CD4-positive, alpha-beta memory T cell (primary cell): ENCODE results near the gene HIRA. TPM values are rescaled to one million over a fixed set of nuclear protein-coding genes. Genes with fewer than 3 reads are reported as not detected.
"Not testable (repeated sequence)": the region's sequence is repeated elsewhere in the genome, so short reads cannot be mapped to it uniquely, and the experiment has no call there.

ENCODE experiments used
- CTCF ChIA-PET: fragments of 350-600 bp; sonication (Branson Sonifier 250); formaldehyde crosslinking; loops from one replicate; lab custom pipeline; 2021; ENCODE audit warnings: inconsistent platforms; ENCODE audit not compliant: partially characterized antibody; lab: Charles Lee
- POLR2A ChIA-PET: fragments of 350-600 bp; sonication (Branson Sonifier 250); formaldehyde crosslinking; loops from one replicate; lab custom pipeline; 2021; ENCODE audit not compliant: partially characterized antibody; lab: Charles Lee
- DNase-seq, 5 donors: peaks; one replicate each; pipeline versions ENCODE4 v3.0.0 to v3.0.0-alpha.2; 2020 to 2022; ENCODE audit warnings: mixed read lengths in 1 of 5
- H3K27ac ChIP-seq: one replicate; pipeline ENCODE4 v1.7.0; 2013; ENCODE audit warnings: low read depth, low read length
- H3K27me3 ChIP-seq: 2 replicates; pipeline ENCODE4 v1.7.0; 2013; ENCODE audit warnings: mild to moderate bottlenecking, low read length, moderate library complexity; ENCODE audit not compliant: insufficient read depth
- H3K36me3 ChIP-seq: 2 replicates; pipeline ENCODE4 v1.7.0; 2013; ENCODE audit warnings: mild to moderate bottlenecking, low read length, moderate library complexity; ENCODE audit not compliant: insufficient read depth
- H3K4me1 ChIP-seq: 2 replicates; pipeline ENCODE4 v1.7.0; 2013; ENCODE audit warnings: mild to moderate bottlenecking, low read length, moderate library complexity; ENCODE audit not compliant: insufficient read depth
- H3K4me3 ChIP-seq, 2 donors: one replicate each; pipeline ENCODE4 v1.7.0; 2013; ENCODE audit warnings: low read length in 2 of 2, mild to moderate bottlenecking in 1 of 2
- H3K9me3 ChIP-seq, 2 donors: one replicate each; pipeline ENCODE4 v1.7.0; 2013; ENCODE audit warnings: low read length in 2 of 2, control low read depth in 1 of 2; ENCODE audit not compliant: control insufficient read depth in 1 of 2
- H3K27ac Mint-ChIP-seq, 7 donors: one replicate each; pipeline ENCODE4 v1.8.0; 2020 to 2021; ENCODE audit warnings: mixed read lengths in 7 of 7, mild to moderate bottlenecking in 6 of 7, inconsistent platforms in 3 of 7, moderate library complexity in 3 of 7
- H3K27me3 Mint-ChIP-seq, 2 donors: one replicate each; pipeline ENCODE4 v1.8.0; 2020 to 2021; ENCODE audit warnings: mixed read lengths in 2 of 2
- H3K36me3 Mint-ChIP-seq, 2 donors: one replicate each; pipeline ENCODE4 v1.8.0; 2020 to 2021; ENCODE audit warnings: mixed read lengths in 2 of 2, inconsistent platforms in 1 of 2, mild to moderate bottlenecking in 1 of 2
- H3K4me1 Mint-ChIP-seq, 4 donors: one replicate each; pipeline ENCODE4 v1.8.0; 2020 to 2021; ENCODE audit warnings: mixed read lengths in 4 of 4, mild to moderate bottlenecking in 1 of 4
- H3K4me3 Mint-ChIP-seq, 8 donors: one replicate each; pipeline ENCODE4 v1.8.0; 2020 to 2021; ENCODE audit warnings: mixed read lengths in 8 of 8, mild to moderate bottlenecking in 7 of 8, moderate library complexity in 6 of 8, inconsistent platforms in 3 of 8
- H3K9me3 Mint-ChIP-seq, 8 donors: one replicate each; pipeline ENCODE4 v1.8.0; 2020 to 2021; ENCODE audit warnings: mixed read lengths in 8 of 8, mild to moderate bottlenecking in 5 of 8, inconsistent platforms in 3 of 8, moderate library complexity in 1 of 8
- intact Hi-C: fragments of 100-400 bp; cut with micrococcal nuclease; formaldehyde crosslinking; loops from one replicate; pipeline ENCODE4 v1.15.1; 2023
- polyA plus RNA-seq, 2 donors: library from polyadenylated mRNA; unstranded; fragments of 300-500 nt; fragmentation: Illumina TruSeq; gene quantifications; one replicate each; pipeline ENCODE4 v1.2.3, GENCODE V29; 2021
- total RNA-seq, 2 experiments: library from RNA; stranded (reverse); gene quantifications; one replicate each; pipeline ENCODE4 v1.2.3, GENCODE V29; 2021

HIRA gene
- total and polyA plus RNA-seq, 4 experiments from 2014 or later = 1.4 to 30.8 (median 17.6) TPM

GRCh38 chr22:19331474-19331873 lies 100.1 kb downstream of the HIRA start:
- CTCF ChIA-PET = no interaction called here
- Mint-ChIP-seq H3K4me1 (no peaks in the 10 kb centered on the region), H3K27me3 (no peaks in the 10 kb centered on the region), H3K9me3 (peaks cover 2 to 71% (median 39%) of the 10 kb centered on the region in 8 donors), H3K4me3 (no peak overlapping the region), H3K27ac (peak overlapping the region in 1 of 7 donors; percentile 54), H3K36me3 (peaks cover 65 to 70% of the 10 kb centered on the region in 2 donors)
- Histone ChIP-seq H3K9me3 (peaks cover 0 to 11% of the 10 kb centered on the region in 2 donors), H3K4me1 (no peaks in the 10 kb centered on the region), H3K27ac (no peak overlapping the region), H3K4me3 (no peak overlapping the region), H3K27me3 (no peaks in the 10 kb centered on the region), H3K36me3 (peaks cover 39% of the 10 kb centered on the region)
- POLR2A ChIA-PET = no interaction called here
- intact Hi-C loops = no loop called here
- no peak for DNase-seq

DNA sequence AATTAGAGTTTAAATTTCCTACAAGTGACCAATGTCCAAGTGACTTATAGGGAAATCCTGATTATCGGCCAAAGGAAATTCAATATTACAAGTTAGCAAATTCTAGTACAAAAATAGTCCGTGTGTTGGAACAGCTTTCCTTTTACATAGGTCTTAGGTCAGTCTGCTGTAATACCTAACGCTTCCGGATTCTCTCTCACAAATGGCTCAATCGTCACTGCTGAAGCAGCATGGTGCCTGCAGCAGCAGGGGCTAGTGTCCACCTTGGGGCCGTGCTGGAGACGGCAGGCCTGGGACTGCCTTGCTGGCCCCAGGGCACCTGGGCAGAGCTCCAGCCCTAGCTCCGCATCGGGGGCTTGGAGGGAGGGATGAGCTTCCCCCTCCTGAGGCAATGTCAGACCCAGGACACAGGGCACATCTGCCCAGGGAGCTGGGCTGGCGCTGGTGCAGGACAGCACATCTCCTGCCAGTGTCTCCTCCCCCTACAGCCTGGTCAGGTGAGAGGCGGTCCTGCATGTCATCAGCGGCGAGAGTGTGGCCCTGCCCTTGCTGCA lies 100.6 kb downstream of the HIRA start:
- Histone ChIP-seq H3K4me3 (no peak overlapping the region), H3K4me1 (no peaks in the 10 kb centered on the region), H3K27ac (no peak overlapping the region), H3K27me3 (no peaks in the 10 kb centered on the region), H3K9me3 (peaks cover 0 to 9% of the 10 kb centered on the region in 2 donors), H3K36me3 (peaks cover 34% of the 10 kb centered on the region)
- Mint-ChIP-seq H3K4me1 (no peaks in the 10 kb centered on the region), H3K27me3 (no peaks in the 10 kb centered on the region), H3K27ac (no peak overlapping the region), H3K9me3 (peaks cover 2 to 69% (median 41%) of the 10 kb centered on the region in 8 donors), H3K36me3 (peaks cover 65% of the 10 kb centered on the region in 2 donors), H3K4me3 (no peak overlapping the region)
- POLR2A ChIA-PET = no interaction called here
- CTCF ChIA-PET = no interaction called here
- peak in 1 of 5 donors; percentile 25 for DNase-seq
- intact Hi-C loops = no loop called here

GRCh38 chr22:19330205-19330604 lies 101.3 kb downstream of the HIRA start:
- H3K4me1 ChIP-seq, H3K4me3 ChIP-seq, H3K27me3 ChIP-seq, H3K9me3 ChIP-seq, H3K27ac ChIP-seq, H3K4me3 Mint-ChIP-seq, POLR2A ChIA-PET, intact Hi-C loops, H3K27me3 Mint-ChIP-seq, DNase-seq, H3K4me1 Mint-ChIP-seq, H3K27ac Mint-ChIP-seq, CTCF ChIA-PET: not testable (repeated sequence)
- Mint-ChIP-seq H3K9me3 (peaks cover 0 to 64% (median 37%) of the 10 kb centered on the region in 8 donors), H3K36me3 (peaks cover 57 to 58% of the 10 kb centered on the region in 2 donors)
- H3K36me3 ChIP-seq = peaks cover 29% of the 10 kb centered on the region

- Histone ChIP-seq H3K4me1 (no peaks in the 10 kb centered on the region), H3K9me3 (peaks cover 0 to 9% of the 10 kb centered on the region in 2 donors), H3K4me3 (no peak overlapping the region), H3K36me3 (peaks cover 29% of the 10 kb centered on the region), H3K27ac (no peak overlapping the region), H3K27me3 (no peaks in the 10 kb centered on the region)
- no peak overlapping the region for H3K4me3 Mint-ChIP-seq
- DNase-seq = no peak
- no peaks in the 10 kb centered on the region for H3K4me1 Mint-ChIP-seq
- CTCF ChIA-PET = no interaction called here
- H3K27me3 Mint-ChIP-seq = no peaks in the 10 kb centered on the region
- POLR2A ChIA-PET = no interaction called here
- peaks cover 51 to 55% of the 10 kb centered on the region in 2 donors for H3K36me3 Mint-ChIP-seq
- H3K27ac Mint-ChIP-seq = peak overlapping the region in 1 of 7 donors; percentile 14
- peaks cover 0 to 58% (median 34%) of the 10 kb centered on the region in 8 donors for H3K9me3 Mint-ChIP-seq
- intact Hi-C loops = no loop called here
These were observed 102.1 kb downstream of the HIRA start for GRCh38 chr22:19329454-19329853.

DNA sequence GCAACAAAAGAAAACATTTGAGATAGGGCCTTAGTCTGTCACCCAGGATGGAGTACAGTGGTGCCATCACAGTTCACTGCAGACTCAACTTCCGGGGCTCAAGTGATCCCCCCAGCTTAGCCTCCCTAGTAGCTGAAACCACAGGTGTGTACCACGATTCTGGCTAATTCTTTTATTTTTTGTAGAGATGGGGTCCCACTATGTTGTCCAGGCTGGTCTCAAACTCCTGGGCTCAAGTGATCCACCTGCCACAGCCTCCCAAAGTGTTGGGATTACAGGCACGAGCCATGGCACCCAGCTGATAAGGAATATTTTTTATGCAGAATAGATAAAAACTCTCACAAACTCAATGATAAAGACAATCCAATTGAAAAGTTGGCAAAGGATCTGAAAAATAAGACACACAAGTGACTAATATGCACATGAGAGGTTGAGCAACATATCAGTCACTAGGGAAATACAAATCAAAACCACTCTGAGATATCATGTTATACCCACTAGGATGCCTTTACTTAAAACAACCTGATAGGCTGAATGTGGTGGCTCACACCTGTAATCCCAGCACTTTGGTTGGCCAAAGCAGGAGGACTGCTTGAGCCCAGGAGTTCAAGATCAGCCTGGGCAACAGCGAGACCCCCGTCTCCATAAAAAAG lies 106.1 kb downstream of the HIRA start:
- H3K4me1 ChIP-seq = no peaks in the 10 kb centered on the region
- DNase-seq = no peak
- intact Hi-C loops = no loop called here
- Mint-ChIP-seq H3K27ac (no peak overlapping the region), H3K36me3 (peaks cover 24% of the 10 kb centered on the region in 2 donors), H3K4me1 (no peaks in the 10 kb centered on the region), H3K4me3 (no peak overlapping the region), H3K27me3 (no peaks in the 10 kb centered on the region), H3K9me3 (peaks cover 0 to 47% (median 23%) of the 10 kb centered on the region in 8 donors)
- POLR2A ChIA-PET = no interaction called here
- H3K36me3 ChIP-seq = peaks cover 12% of the 10 kb centered on the region
- peaks cover 0 to 5% of the 10 kb centered on the region in 2 donors for H3K9me3 ChIP-seq
- no peaks in the 10 kb centered on the region for H3K27me3 ChIP-seq
- CTCF ChIA-PET = no interaction called here
- H3K4me3 ChIP-seq = no peak overlapping the region
- H3K27ac ChIP-seq = no peak overlapping the region

DNA sequence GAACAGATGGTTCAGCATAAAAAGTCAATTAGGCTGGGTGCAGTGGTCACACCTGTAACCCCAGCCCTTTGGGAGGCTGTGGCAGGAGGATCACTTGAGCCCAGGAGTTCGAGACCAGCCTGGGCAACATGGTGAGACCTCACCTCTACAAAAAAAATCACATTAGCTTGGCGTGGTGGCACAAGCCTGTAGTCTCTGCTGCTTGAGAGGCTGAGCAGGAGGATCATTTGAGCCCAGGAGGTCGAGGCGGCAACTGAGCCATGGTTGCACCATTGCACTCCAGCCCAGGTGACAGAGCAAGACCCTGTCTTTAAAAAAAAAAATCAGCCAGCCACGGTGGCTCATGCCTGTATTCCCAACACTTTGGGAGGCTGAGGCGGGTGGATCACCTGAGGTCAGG lies 108.1 kb downstream of the HIRA start:
- H3K27me3 Mint-ChIP-seq, POLR2A ChIA-PET, H3K36me3 ChIP-seq, H3K27me3 ChIP-seq, H3K27ac Mint-ChIP-seq, H3K4me3 ChIP-seq, H3K4me1 Mint-ChIP-seq, H3K9me3 ChIP-seq, H3K4me1 ChIP-seq, H3K4me3 Mint-ChIP-seq, intact Hi-C loops, H3K27ac ChIP-seq, DNase-seq: not testable (repeated sequence)
- peaks cover 0 to 44% (median 28%) of the 10 kb centered on the region in 8 donors for H3K9me3 Mint-ChIP-seq
- CTCF ChIA-PET = interaction anchor here (0.6 kb wide), 1 partner anchor 12 kb away, joined by 3 read pairs; no protein-coding TSS in a partner anchor
- peaks cover 9 to 12% of the 10 kb centered on the region in 2 donors for H3K36me3 Mint-ChIP-seq

DNA sequence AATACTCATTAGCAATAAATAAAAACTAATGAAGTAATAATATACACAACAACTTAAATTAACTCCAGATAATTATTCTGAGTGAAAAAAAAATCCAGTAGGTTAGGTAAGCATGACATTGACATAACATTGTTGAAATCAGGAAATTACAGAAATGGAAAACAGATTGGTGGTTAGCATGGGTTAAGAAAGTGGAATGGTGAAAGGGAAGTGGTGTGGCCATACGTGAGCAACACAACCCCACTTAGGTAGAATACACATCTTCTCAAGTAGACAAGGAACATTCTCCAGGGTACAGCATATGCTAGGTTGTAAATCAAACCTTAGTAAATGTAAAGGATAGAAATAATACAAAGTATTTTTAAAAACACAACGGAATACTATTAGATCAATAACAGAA lies 109.8 kb downstream of the HIRA start:
- no peak for DNase-seq
- no peaks in the 10 kb centered on the region for H3K36me3 ChIP-seq
- intact Hi-C loops = no loop called here
- no peak overlapping the region for H3K27ac ChIP-seq
- H3K27ac Mint-ChIP-seq = no peak overlapping the region
- no peaks in the 10 kb centered on the region for H3K4me1 ChIP-seq
- no peak overlapping the region for H3K4me3 ChIP-seq
- H3K4me3 Mint-ChIP-seq = no peak overlapping the region
- peaks cover 6 to 12% of the 10 kb centered on the region in 2 donors for H3K36me3 Mint-ChIP-seq
- ChIA-PET CTCF (no interaction called here), POLR2A (no interaction called here)
- peaks cover 0 to 3% of the 10 kb centered on the region in 2 donors for H3K9me3 ChIP-seq
- peaks cover 0 to 48% (median 34%) of the 10 kb centered on the region in 8 donors for H3K9me3 Mint-ChIP-seq
- H3K27me3 Mint-ChIP-seq = no peaks in the 10 kb centered on the region
- no peaks in the 10 kb centered on the region for H3K4me1 Mint-ChIP-seq
- H3K27me3 ChIP-seq = no peaks in the 10 kb centered on the region
